Measurements from ENCODE around the gene FZD7. TPM values are rescaled to one million over a fixed set of nuclear protein-coding genes. Genes with fewer than 3 reads are reported as not detected.

The FZD7 gene
- polyA plus RNA-seq, 1 donor (not counting 4 experiments of a cell fraction or from before 2014, with no cell fraction given), result 1.3 TPM

DNA sequence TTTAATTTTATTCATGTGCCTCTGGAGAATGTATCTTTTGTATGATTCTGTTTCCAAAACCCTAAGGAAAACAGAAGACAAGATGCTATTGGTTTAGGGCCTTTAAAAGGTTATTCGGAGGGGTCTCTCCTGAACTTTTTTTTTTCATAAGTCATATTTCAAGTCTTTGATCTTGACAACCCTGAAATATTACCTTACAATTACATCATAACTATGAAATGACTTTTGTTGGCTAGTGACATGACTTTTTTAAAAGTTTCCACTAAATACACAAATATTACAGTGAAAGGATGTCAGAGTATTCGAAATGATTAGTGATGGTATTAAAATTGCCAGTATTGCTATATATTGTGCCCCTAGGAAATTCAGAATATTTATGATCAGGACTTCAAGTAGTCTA, 31.8 kb upstream of the FZD7 start:
- H3K79me2 ChIP-seq (ENCODE audit: control insufficient read depth, insufficient read depth, low read length), result no peaks in the 10 kb centered on the region

DNA sequence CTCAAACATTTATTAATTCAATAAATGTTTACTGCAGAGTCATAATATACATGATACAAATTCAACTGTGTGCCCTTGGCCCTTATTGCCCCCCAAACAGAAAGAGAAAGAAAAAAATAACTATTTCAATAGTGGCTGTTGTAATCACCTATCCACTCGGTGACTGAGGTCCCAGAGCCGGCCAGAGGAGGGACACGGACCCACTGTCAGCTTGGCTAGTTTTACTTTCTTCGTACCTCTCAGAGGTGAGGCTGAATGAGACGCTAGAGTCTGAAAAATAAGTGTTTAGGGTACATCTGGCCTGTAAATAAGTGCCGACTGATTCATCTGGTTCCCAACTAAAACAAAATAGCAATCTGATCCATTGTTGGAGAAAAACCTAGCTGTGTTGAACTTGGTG, 31.3 kb upstream of the FZD7 start:
- DNase-seq (ENCODE audit: low read depth, low spot score) (no peak), FAIRE-seq (no peak)
- Histone ChIP-seq H3K27ac (ENCODE audit: control insufficient read depth, insufficient read depth, low read length) (no peak overlapping the region), H3K9ac (ENCODE audit: control insufficient read depth, extremely low read depth, insufficient read depth, low read length) (no peak overlapping the region), H3K4me2 (ENCODE audit: control insufficient read depth, extremely low read depth, insufficient read depth, low read depth, low read length) (no peak overlapping the region), H3K36me3 (ENCODE audit: control insufficient read depth in 2 of 2, extremely low read depth in 1 of 2, insufficient read depth in 2 of 2, low read length in 2 of 2) (no peaks in the 10 kb centered on the region), H3K27me3 (ENCODE audit: control insufficient read depth, extremely low read depth, insufficient read depth, low read length) (no peaks in the 10 kb centered on the region), H3K4me3 (ENCODE audit: control insufficient read depth in 2 of 3, extremely low read depth in 1 of 3, insufficient read depth in 2 of 3, low read depth in 1 of 3, low read length in 3 of 3) (no peak overlapping the region), H2AFZ (ENCODE audit: control insufficient read depth, low read length) (no peak overlapping the region), H3K9me1 (ENCODE audit: control insufficient read depth, extremely low read depth, insufficient read depth, low read length) (no peaks in the 10 kb centered on the region), H3K9me3 (ENCODE audit: control insufficient read depth, low read depth, low read length) (no peaks in the 10 kb centered on the region), H3K4me1 (ENCODE audit: control insufficient read depth, extremely low read depth, insufficient read depth, low read length) (no peaks in the 10 kb centered on the region), H3K79me2 (ENCODE audit: control insufficient read depth, insufficient read depth, low read length) (no peaks in the 10 kb centered on the region), H4K20me1 (ENCODE audit: control insufficient read depth, extremely low read depth, insufficient read depth, low read length) (no peaks in the 10 kb centered on the region)
- TF ChIP-seq CTCF (optimal IDR thresholded peaks at IDR 0.05 in 1 of 3, IDR thresholded peaks at IDR 0.05 in 1 of 3, conservative IDR thresholded peaks at IDR 0.05 in 1 of 3; ENCODE audit: extremely low read depth in 1 of 3, insufficient read depth in 2 of 3, low read length in 3 of 3) (no peak), EZH2 (IDR thresholded peaks at IDR 0.05; ENCODE audit: low read length) (no peak)
- dilution Hi-C loops (cut with MboI; ENCODE audit: extremely low pct_ligation_motif_present, low sequenced_read_pairs), result no loop called here

More for the DNA sequence above, 31.8 kb upstream of the FZD7 start:
- Histone ChIP-seq H3K27me3 (ENCODE audit: control insufficient read depth, extremely low read depth, insufficient read depth, low read length) (no peaks in the 10 kb centered on the region), H3K4me2 (ENCODE audit: control insufficient read depth, extremely low read depth, insufficient read depth, low read depth, low read length) (no peak overlapping the region), H3K4me3 (ENCODE audit: control insufficient read depth in 2 of 3, extremely low read depth in 1 of 3, insufficient read depth in 2 of 3, low read depth in 1 of 3, low read length in 3 of 3) (no peak overlapping the region), H3K9me3 (ENCODE audit: control insufficient read depth, low read depth, low read length) (no peaks in the 10 kb centered on the region), H3K36me3 (ENCODE audit: control insufficient read depth in 2 of 2, extremely low read depth in 1 of 2, insufficient read depth in 2 of 2, low read length in 2 of 2) (no peaks in the 10 kb centered on the region), H3K27ac (ENCODE audit: control insufficient read depth, insufficient read depth, low read length) (no peak overlapping the region), H3K4me1 (ENCODE audit: control insufficient read depth, extremely low read depth, insufficient read depth, low read length) (peaks cover 2% of the 10 kb centered on the region), H4K20me1 (ENCODE audit: control insufficient read depth, extremely low read depth, insufficient read depth, low read length) (no peaks in the 10 kb centered on the region), H2AFZ (ENCODE audit: control insufficient read depth, low read length) (no peak overlapping the region), H3K9ac (ENCODE audit: control insufficient read depth, extremely low read depth, insufficient read depth, low read length) (no peak overlapping the region), H3K9me1 (ENCODE audit: control insufficient read depth, extremely low read depth, insufficient read depth, low read length) (no peaks in the 10 kb centered on the region)
- DNase-seq (ENCODE audit: low read depth, low spot score) (no peak), FAIRE-seq (no peak)
- TF ChIP-seq EZH2 (IDR thresholded peaks at IDR 0.05; ENCODE audit: low read length) (no peak), CTCF (optimal IDR thresholded peaks at IDR 0.05 in 1 of 3, IDR thresholded peaks at IDR 0.05 in 1 of 3, conservative IDR thresholded peaks at IDR 0.05 in 1 of 3; ENCODE audit: extremely low read depth in 1 of 3, insufficient read depth in 2 of 3, low read length in 3 of 3) (no peak)
- dilution Hi-C loops (cut with MboI; ENCODE audit: extremely low pct_ligation_motif_present, low sequenced_read_pairs), result no loop called here

Data from keratinocyte (primary cell).